IPS DF 19.7 (cell line): Measurements from ENCODE around the gene LPAR1.
"Not testable (repeated sequence)": the region's sequence is repeated elsewhere in the genome, so short reads cannot be mapped to it uniquely, and the experiment has no call there.

Source experiments
- DNase-seq: peaks from one replicate; pipeline ENCODE4 v3.0.0-alpha.2; 2013; ENCODE audit warnings: low read depth, low spot score

Gene LPAR1, protein sequence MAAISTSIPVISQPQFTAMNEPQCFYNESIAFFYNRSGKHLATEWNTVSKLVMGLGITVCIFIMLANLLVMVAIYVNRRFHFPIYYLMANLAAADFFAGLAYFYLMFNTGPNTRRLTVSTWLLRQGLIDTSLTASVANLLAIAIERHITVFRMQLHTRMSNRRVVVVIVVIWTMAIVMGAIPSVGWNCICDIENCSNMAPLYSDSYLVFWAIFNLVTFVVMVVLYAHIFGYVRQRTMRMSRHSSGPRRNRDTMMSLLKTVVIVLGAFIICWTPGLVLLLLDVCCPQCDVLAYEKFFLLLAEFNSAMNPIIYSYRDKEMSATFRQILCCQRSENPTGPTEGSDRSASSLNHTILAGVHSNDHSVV

DNA sequence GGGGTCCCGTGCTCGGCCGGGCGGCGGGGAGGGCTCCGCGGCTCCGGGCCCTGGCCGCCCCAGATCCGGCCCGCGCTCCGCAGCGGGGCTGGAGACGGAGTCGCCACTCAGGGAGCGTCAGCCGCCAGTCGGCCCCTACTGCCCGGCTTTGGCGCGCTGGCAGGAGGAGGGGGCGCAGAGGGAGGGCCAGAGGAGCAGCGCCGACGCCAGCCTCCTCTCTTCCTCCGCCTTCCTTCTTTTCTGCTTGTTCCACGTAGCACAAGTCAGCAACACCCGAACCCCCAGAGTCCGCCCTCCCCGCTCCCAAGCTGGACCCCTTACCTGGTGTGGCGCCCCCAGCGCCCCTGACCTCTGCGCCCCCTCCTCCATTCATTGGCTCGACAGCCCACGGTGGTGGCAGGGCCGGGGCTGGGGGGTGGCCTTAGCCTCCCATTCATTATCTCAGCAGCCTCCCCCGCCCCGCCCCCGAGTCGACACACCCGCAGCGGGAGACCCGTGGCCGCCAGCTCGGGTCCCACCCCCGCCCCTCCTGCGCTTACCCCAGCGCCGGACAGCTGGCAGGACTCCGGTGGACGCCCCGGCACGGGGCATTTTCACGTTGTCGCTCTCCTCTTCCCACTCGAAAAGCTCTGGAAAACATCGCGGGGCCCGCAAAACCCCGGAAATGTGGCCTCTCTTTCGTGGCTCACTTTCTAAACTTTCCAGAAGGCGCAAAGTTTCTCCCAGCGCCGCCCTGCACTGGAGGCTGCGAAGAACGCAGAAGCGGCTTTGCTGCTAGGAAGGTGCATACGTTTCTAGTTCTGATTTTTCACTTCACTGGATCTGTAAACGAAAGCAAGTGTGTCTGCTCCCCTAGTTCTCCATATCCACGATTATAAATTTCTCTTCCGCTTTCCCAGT lies at the start of gene LPAR1:
Gene LPAR1, minus strand, starts transcription at position 140 of the 900 bp plus-strand sequence. CDS start 66,353 bp downstream, outside the sequence.
- DNase-seq: no peak

DNA sequence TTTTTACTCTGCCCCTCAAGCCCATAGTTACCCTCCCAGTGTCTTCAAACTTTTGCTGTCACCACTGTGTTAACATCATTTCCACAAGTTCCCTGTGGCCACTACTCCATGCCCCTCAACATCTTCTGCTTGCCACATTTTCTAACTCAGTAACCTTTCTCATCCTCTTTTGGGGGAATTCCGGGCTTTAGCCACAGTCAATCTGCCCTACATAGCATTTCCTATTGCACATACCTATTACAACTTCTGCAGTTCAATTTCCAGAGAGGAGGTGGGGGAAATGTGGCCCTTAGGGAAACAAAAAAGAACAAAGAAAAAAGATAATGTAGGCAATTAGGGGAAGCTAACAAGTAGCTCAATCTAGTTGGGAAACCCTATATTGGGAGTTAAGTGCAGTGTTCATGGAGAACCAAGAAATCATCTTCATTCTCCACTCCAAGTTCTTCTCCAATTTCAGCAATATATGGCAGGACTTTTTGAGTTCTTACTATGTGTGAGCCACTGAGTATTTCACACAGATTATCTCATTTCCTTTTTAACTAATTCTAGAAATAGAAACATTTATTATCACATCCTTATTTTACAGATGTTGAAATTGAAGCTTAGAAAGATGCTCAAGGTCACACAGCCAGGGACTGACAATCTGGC lies 40.2 kb upstream of the LPAR1 start:
- no peak for DNase-seq

DNA sequence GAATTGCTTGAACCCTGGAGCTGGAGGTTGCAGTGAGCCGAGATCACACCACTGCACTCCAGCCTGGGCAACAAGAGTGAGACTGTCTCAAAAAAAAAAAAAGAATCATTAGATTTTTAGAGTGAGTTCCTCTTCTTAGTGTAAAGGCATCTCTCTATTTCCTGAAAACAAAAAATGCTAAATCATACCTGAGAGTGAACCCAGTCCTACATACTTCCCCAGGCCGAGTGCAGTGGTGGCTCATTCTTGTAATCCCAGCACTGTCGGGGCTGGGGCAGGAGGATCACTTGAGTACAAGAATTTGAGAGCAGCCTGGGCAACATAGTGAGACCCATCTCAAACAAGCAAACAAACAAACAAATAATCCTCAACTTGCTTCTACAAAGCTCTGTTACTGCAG lies 38.2 kb upstream of the LPAR1 start:
- DNase-seq: no peak

DNA sequence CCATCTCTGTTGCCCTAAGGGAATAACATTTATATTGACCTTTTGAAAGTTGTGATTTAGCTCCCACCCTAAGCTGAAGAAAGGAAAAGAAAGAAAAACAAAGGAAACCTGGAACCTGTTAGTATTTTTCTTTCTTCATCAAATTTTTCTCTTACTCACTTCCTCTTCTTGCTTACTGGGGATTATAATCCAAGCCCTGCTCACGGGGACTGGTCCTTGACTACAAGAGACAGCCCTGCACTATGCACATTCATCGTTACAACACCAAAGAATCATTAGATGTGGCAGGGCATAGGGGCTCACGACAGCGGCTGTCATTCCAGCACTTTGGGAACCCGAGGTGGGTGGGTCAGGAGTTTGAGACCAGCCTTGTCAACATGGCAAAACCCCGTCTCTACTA lies 37.8 kb upstream of the LPAR1 start:
- DNase-seq: no peak

DNA sequence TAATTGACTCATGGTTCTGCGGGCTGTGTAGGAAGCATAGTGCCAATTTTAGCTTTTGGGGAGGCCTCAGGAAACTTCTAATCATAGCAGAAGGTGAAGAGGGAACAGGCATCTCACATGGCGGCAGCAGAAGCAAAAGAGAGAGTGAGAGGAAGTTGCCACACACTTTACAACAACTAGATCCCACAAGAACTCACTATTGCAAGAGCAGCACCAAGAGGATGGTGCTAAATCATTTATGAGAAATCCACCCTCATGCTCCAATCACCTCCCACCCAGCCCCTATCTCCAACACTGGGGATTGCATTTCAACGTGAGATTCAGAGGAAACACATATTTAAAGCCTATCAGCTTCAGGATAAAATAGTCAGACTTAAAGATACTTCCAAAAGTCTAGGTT lies 36.1 kb upstream of the LPAR1 start:
- DNase-seq: no peak

DNA sequence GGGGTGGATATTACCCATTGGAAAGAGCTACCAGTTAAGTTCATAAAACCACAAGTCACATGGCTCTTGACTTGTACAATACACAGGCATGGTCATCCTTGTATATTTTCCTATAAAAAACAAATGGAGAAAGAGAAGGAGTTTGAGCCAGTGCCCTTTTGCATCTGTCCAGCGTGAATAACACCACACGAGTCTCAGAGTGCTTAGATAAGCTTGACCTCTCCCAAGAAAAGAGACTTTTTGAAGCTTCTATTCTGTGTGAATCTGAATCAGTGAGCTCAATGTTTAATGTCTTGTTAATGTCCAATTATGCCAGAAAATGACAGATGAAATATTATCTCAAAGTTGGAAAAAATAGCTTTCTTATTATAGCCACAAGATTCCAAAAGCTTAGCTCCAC lies 30.9 kb upstream of the LPAR1 start:
- DNase-seq: no peak

DNA sequence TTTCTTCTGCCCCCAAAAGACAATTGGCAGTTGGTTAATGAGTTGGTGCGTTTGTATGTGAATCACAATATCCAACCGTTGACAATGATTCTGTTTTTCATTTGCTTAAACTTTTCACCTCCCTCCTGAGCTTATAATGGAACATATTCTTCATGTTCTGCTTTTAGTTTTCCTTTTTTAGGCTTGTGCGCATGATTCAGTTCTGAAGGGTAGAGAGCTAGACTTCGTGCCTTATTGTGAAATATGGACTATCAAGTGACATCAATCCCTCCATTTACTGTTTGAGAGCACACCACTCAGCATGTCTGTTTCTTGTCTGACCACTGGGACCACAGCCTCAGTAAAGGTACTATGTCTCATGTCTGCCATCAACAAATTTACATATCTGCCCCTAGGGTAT lies 30.5 kb upstream of the LPAR1 start:
- DNase-seq: no peak

DNA sequence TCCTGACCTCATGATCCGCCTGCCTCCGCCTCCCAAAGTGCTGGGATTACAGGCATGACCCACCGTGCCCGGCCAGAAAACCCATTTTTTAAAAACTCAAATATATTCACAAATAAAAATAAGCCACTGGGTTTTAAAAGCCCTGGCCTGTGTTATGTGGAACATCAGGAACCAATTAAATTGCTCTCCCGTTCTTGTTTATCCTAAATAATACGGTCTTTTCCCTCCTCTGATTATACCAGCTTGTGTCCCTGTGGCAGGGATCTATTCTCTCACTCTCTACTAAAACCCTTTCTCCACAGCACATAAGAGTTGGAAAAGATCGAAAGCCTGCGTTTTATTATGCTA lies 30.1 kb upstream of the LPAR1 start:
- DNase-seq: no peak

DNA sequence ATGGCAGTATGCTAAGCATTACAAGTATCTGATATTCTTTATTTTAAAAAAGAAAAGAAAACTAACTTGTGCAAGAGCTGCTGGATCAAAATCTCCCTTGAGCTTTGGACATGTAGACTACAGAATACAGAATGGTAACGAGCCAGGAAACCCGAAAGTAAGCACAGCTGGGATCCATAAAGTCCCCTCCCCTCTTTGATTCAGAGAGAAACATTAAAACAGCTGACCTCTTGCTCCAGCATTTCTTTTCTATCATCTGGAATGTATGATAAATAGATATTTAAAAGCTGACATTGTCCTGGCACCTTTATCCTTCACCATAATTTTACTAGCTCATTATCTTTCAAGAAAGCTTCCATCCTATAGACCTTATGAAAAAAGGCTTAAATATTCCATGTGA lies 28.2 kb upstream of the LPAR1 start:
- no peak for DNase-seq

DNA sequence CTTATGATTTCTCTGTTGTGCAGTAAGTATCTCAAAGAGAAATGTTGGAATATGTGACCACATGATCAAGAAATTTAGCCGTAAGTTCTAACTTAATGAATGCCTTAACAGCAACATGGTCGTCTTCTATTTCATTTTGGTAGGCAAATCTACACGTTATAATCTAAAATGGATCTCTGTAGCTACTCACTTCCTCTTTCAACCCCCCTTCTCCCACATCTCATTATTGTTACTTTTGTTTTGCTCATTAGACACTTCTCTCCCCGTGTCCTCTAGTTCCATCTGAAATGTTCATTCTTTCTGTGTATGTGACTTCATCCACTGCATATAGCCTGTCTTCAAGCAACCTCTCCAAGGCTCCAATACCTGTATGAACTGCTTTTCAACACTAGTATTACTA lies 27.1 kb upstream of the LPAR1 start:
- no peak for DNase-seq

DNA sequence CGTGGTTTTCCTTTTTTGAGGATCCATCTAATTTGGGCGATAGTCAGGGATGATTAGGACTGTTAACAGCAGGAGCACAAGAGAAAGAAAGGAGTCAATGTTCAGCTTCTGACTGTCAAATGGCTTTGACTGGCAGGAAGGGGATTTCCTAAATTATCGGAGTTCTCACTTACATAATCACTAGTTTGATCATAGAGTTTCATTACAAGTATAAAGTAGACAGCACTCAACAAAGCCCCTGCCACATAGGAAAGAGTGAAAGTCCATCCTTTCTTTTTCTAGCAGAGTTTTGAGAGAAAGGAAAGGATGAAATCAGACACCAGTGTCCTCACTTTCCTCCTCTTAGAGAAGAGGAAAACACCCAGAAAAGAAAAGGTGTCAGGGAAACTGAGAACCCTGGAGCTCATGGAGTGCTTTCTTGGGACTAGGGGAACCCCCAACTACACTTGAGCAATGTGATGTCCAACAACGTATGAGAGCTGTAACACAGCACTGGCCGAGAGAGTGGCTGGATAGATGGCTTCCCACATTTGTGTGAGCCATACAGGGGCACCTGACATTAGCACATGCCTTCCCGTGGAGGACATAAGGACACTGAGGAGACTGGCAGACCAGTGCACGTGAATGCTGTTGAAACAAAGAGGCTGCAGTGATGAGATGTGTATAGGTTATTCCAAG lies 26.0 kb upstream of the LPAR1 start:
- no peak for DNase-seq

DNA sequence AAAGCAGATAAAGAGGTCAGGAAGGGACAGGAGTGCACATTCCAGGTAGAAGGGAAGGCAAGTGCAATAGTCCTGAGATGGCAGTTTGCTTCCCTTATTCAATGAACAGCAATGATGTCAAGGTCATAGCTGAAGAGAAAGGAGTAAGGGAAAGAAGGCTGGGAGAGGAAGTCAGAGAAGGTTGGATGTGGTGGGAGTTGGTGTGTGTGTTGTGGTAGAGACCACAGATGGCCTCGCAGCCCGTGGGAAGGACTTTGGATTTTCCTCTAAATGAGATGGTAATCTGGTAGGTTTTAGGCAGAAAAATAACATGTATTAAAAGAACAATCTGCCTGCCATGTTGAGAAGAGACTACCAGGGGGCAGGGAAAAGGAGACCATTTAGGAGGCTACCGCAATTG lies 25.1 kb upstream of the LPAR1 start:
- no peak for DNase-seq

DNA sequence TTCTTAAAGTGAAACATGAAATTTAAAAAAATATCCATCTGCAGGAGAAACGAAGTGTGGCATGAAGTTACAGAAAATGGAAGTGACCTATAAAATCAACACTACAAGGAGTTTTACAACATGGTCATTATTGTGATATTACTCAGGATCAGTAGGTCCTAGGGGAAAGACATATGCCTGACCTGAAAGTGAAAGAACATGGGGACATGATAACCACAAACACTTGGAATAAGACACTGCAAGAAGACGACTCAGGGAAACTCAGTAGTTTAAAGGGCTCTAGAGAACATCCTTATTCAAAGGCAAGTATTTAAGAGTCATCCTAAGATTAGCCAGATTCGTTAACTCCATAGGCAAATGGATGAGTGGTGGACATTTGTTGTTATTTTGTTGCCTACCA lies 19.9 kb upstream of the LPAR1 start:
- no peak for DNase-seq

DNA sequence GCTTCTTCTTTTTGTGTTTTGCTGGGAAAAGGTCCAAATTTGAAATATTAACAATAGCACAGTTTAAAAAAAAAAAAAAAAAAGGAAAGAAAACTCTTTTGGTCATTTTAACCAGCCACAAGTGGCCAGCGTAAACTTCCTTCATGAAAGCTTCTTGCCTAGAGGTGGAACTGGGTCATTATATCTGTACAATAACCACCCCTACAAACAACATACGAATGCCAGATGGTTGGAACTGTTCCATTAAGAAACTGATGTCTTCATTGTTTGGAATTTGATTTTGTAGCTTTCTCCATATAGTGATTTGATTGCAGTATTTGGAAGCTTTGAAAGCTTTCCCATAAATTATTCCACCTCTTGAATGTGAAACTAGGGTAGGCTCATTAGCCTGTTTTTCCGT lies 18.3 kb upstream of the LPAR1 start:
- DNase-seq: no peak

DNA sequence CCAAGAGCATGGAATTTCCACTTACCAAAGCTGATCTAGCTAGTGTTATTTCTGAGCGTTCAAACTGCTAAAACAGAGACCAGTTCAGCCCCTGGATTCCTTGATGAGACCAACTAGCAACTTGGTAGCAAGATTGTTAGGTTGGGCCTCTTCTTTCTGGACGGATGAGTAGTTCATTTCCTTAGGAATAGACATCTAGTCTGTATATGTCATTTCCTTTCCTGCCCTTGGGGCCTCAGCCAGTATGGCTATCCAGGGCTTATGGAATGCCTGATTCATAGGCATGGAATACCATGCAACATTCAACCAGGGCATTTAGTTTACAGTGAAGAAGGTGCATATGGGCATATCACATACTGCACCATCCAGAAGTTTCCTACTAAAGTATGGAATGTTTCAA lies 14.5 kb upstream of the LPAR1 start:
- no peak for DNase-seq

DNA sequence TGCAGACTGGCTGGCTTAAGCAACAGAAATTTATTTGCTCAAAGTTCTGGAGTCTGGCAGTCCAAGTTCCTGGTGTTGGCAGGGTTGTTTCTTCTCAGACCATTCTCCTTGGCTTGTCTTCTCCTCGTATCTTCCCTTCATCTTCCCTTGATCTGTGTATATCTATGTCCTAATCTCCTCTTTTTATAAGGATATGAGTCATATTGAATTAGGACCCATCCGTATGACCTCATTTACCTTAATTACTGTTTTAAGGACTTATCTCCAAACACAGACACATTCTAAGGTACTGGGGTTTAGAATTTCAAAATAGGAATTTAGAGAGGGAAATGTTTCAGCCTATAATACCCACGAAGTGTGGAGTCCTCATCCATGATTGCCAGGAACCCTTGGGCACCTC lies 13.1 kb upstream of the LPAR1 start:
- no peak for DNase-seq

DNA sequence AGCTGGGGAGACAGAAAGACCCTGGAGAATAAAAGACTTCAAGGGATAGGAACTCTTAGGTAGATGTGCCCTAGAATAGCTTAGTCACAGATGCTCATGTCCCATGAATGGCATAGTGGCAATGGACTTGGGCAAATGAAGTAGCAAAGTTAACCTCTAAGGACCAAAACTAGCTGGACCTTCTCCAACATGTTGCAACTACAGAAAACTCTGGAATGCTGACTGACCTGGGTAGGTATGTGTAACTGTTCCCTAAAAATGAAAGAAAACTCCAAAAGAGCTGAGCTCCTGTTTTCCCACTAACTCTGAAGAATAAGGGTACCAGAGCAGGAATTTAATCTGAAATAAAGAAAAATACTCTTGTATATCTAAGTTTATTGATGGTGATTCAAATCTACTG lies 12.5 kb upstream of the LPAR1 start:
- DNase-seq: no peak

DNA sequence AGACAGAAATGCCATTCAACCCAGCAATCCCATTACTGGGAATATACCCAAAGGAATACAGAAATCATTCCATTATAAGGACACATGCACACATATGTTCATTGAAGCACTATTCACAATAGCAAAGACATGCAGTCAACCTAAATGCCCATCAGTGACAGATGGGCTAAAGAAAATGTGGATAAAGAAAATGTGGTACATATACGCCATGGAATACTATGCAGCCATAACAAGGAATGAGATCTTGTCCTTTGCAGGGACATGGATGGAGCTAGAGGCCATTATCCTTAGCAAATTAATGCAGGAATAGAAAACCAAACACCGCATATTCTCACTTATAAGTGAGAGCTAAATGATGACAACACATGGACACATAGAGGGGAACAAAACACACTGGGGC lies 9.0 kb upstream of the LPAR1 start:
- DNase-seq: not testable (repeated sequence)

DNA sequence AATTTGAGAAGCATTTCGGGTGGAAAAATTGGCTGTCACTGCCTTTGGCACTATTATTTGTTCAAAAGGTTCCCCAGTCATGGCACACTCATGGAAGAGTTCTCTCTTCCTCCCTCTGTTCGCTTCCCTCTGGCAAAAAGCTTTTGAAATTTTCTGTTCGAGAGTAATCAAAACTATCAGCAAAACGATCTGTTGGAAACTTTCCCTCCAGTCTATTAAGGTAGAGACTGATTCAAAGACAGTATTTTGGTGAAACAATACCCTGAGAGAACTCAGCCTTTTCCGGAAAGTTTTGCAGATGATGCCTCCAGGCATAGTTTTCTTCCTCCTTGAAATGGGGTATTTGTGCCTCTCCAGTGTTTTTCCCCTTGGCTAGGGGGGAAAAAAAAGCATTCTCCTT lies 3.6 kb upstream of the LPAR1 start:
- no peak for DNase-seq

DNA sequence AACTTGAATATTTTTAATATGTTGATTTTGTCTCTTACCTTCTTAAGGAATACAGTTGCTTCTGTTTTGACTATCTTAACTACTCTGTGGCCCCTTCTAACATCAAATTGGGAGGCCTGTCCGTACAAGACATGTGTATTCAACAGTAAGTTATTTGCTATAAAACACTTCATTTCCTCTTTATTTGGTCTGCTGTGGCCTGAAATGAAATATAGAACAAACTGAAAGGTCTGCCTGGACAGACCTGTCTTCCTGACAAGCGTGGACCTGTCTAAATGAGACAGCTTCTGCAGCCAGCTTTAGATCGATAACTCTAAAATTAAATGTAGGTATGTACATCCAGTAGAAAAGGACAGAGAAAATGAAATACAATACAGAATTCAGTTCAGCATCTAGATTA lies 2.2 kb upstream of the LPAR1 start:
- DNase-seq: no peak

DNA sequence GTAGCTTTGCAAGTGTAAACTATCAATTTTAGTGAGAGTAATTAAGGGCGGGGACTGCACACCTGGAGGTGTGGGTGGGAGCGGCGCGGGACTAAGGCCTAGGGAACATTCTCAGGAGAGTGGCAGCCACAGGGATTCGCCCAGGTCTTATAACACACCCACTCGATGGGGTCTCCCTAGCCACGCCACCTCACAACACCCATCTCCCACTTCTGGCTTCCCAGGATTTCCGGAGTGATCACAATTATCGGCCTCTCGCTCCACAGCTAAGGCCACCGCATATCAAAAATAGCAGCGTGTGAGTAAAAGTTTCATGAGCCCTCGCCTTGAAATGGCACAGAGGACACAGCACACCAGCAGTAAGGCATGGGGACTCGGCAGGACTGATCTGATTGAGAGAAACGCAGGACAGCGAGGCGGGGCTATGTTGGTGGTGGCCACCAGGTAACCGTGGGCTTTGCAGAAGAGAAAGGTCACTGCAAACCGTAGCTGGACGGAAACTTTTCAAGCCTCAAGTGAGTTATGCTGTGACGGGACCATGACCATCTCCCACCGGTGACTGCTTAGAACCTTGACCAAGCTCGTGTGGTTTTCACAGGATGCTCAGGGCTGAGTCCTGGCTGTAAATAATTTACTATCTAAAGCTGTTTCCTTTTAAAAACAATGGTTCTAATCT lies 1.1 kb upstream of the LPAR1 start:
- DNase-seq: no peak
